ENCODE measurements around the gene CAMK4. TPM values are rescaled to one million over a fixed set of nuclear protein-coding genes. Genes with fewer than 3 reads are reported as not detected.
A peak's percentile ranks its signal among the peaks of the same experiment; 100 is the strongest.

CAMK4 gene
- total RNA-seq, 1 donor from 2014 or later = 34.5 TPM

DNA sequence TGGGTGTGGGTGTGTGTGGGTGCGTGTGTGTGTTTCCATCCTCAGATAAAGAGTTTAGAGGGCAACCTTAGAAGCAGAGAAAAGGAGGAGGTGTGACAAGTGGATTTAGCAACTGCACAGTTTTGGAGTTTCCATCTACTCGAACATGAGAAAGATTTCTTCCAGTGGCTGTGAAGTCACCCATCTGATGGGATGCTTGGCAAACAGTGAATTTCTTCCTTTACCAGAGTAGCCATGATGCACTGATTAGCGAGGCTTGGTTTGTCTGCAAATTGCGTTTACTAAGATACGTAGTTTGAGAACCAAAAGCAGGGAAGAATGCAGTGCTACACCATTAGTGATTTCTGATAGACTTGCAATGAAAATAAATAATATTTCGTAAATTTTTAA lies 288.9 kb downstream of the CAMK4 start:
- no peaks in the 10 kb centered on the region for H3K36me3 Mint-ChIP-seq (ENCODE audit: low read depth, unreplicated experiment)
- peaks cover 2% of the 10 kb centered on the region for H3K27me3 Mint-ChIP-seq (ENCODE audit: unreplicated experiment)
- peak overlapping the region; percentile 88 for H3K4me3 Mint-ChIP-seq (ENCODE audit: unreplicated experiment)
- H3K4me1 Mint-ChIP-seq (ENCODE audit: unreplicated experiment) = peaks cover 32% of the 10 kb centered on the region
- peak overlapping the region; percentile 85 for H3K27ac Mint-ChIP-seq (ENCODE audit: unreplicated experiment)
- no peaks in the 10 kb centered on the region for H3K9me3 Mint-ChIP-seq (ENCODE audit: unreplicated experiment)
- TF ChIP-seq, protein P1, sequence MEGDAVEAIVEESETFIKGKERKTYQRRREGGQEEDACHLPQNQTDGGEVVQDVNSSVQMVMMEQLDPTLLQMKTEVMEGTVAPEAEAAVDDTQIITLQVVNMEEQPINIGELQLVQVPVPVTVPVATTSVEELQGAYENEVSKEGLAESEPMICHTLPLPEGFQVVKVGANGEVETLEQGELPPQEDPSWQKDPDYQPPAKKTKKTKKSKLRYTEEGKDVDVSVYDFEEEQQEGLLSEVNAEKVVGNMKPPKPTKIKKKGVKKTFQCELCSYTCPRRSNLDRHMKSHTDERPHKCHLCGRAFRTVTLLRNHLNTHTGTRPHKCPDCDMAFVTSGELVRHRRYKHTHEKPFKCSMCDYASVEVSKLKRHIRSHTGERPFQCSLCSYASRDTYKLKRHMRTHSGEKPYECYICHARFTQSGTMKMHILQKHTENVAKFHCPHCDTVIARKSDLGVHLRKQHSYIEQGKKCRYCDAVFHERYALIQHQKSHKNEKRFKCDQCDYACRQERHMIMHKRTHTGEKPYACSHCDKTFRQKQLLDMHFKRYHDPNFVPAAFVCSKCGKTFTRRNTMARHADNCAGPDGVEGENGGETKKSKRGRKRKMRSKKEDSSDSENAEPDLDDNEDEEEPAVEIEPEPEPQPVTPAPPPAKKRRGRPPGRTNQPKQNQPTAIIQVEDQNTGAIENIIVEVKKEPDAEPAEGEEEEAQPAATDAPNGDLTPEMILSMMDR (IDR thresholded peaks at IDR 0.05; ENCODE audit: unreplicated experiment) = no peak
- DNase-seq (ENCODE audit: low spot score) = no peak

DNA sequence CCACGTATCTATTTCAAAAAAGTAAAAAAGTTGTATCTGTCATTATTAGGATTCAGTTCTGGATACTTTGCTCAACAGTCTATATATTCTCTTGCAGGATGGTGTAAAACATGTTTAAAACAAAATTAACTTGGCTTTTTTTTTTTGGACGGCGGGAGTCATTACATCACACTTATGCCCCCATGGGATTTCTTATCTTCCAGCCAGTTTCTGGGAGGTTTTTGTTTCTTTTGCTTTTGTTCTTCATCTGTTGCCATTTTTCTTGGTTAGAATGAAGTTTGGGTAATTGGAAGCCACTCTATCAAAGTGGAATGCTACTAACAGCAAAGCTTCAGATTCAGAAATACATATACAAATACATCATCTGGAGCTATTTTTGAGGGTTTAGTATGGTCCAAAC lies 289.9 kb downstream of the CAMK4 start:
- DNase-seq (ENCODE audit: low spot score) = no peak
- TF ChIP-seq, protein P1 (IDR thresholded peaks at IDR 0.05; ENCODE audit: unreplicated experiment) = no peak
- H3K36me3 Mint-ChIP-seq (ENCODE audit: low read depth, unreplicated experiment) = no peaks in the 10 kb centered on the region
- no peak overlapping the region for H3K27ac Mint-ChIP-seq (ENCODE audit: unreplicated experiment)
- H3K27me3 Mint-ChIP-seq (ENCODE audit: unreplicated experiment) = peaks cover 2% of the 10 kb centered on the region
- no peak overlapping the region for H3K4me3 Mint-ChIP-seq (ENCODE audit: unreplicated experiment)
- peaks cover 29% of the 10 kb centered on the region for H3K4me1 Mint-ChIP-seq (ENCODE audit: unreplicated experiment)
- no peaks in the 10 kb centered on the region for H3K9me3 Mint-ChIP-seq (ENCODE audit: unreplicated experiment)

DNA sequence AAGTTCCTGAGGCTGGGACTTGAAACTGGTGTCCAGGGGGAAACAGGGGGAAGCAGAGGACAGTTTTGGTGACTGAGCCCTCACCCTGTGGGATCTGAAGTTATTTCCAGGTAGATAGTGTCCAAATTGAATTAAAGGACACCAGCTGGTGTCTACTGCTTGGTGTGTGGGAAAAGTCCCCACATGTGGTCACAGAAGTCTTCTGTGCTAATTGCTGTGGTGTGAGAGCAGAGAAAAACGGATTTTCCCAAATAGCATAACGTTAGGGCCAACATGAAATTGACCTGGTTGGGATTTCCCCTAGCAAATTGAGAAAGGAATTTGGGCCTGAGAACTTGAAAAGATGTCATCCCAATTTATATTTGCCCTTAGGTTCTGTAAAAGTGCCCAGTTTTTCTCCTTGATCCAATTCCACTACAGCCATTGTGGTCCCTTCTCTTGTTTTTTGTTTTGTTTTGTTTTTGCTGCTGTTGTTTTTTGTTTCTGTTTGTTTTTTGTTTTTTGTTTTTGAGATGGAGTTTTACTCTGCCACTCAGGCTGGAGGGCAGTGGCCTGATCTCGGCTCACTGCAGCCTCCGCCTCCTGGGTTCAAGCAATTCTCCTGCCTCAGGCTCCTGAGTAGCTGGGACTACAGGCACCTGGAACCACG lies 293.8 kb downstream of the CAMK4 start:
- H3K4me3 Mint-ChIP-seq (ENCODE audit: unreplicated experiment) = no peak overlapping the region
- no peaks in the 10 kb centered on the region for H3K36me3 Mint-ChIP-seq (ENCODE audit: low read depth, unreplicated experiment)
- DNase-seq (ENCODE audit: low spot score) = no peak
- no peaks in the 10 kb centered on the region for H3K9me3 Mint-ChIP-seq (ENCODE audit: unreplicated experiment)
- peaks cover 1% of the 10 kb centered on the region for H3K27me3 Mint-ChIP-seq (ENCODE audit: unreplicated experiment)
- no peak overlapping the region for H3K27ac Mint-ChIP-seq (ENCODE audit: unreplicated experiment)
- TF ChIP-seq, protein P1 (IDR thresholded peaks at IDR 0.05; ENCODE audit: unreplicated experiment) = no peak
- peaks cover 10% of the 10 kb centered on the region for H3K4me1 Mint-ChIP-seq (ENCODE audit: unreplicated experiment)

DNA sequence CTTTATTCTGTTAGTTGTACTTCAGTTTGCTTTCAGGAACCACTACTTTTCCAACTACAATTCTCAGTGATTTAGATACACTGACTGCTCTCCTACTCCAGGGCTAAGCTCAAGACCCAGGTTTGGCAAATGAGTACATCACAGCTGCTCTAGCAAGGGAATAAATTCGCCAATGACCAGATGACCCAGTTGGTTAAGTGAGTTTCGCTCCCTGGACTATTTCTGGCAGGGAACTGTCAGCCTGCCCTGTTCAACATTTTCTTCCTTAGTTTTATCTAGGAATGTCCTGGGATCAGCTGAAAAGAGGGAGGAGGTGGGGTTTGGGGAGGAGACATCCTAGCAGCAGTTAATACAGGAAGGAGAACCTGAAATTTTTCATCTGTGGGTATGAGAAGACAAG lies 294.6 kb downstream of the CAMK4 start:
- H3K4me3 Mint-ChIP-seq (ENCODE audit: unreplicated experiment) = no peak overlapping the region
- no peaks in the 10 kb centered on the region for H3K36me3 Mint-ChIP-seq (ENCODE audit: low read depth, unreplicated experiment)
- H3K9me3 Mint-ChIP-seq (ENCODE audit: unreplicated experiment) = no peaks in the 10 kb centered on the region
- no peak overlapping the region for H3K27ac Mint-ChIP-seq (ENCODE audit: unreplicated experiment)
- TF ChIP-seq, protein P1 (IDR thresholded peaks at IDR 0.05; ENCODE audit: unreplicated experiment) = no peak
- peaks cover 5% of the 10 kb centered on the region for H3K4me1 Mint-ChIP-seq (ENCODE audit: unreplicated experiment)
- DNase-seq (ENCODE audit: low spot score) = no peak
- H3K27me3 Mint-ChIP-seq (ENCODE audit: unreplicated experiment) = no peaks in the 10 kb centered on the region

DNA sequence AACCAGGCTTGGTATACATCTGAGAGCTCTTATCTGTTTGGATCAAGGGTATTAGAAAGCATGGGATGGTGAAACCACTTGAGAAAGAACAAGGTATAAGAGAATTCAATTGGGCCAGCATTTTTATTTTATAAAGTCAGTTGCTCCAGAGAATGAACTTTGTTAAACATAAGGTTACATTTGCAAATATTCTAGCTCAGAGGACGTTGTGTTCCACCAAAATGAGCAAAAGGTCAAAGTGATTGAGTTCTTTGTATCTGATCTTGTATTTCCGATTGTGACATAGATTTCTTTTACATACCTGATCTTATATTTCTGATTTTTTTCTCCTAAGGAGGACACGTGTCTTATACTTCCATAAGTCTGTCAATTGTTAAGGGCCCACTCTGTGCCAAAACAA lies 296.7 kb downstream of the CAMK4 start:
- Mint-ChIP-seq H3K27ac (ENCODE audit: unreplicated experiment) (no peak overlapping the region), H3K9me3 (ENCODE audit: unreplicated experiment) (no peaks in the 10 kb centered on the region)

More for the DNA sequence above, 296.7 kb downstream of the CAMK4 start:
- H3K27me3 Mint-ChIP-seq (ENCODE audit: unreplicated experiment) = no peaks in the 10 kb centered on the region
- TF ChIP-seq, protein P1 (IDR thresholded peaks at IDR 0.05; ENCODE audit: unreplicated experiment) = no peak
- no peak overlapping the region for H3K4me3 Mint-ChIP-seq (ENCODE audit: unreplicated experiment)
- no peaks in the 10 kb centered on the region for H3K36me3 Mint-ChIP-seq (ENCODE audit: low read depth, unreplicated experiment)
- H3K4me1 Mint-ChIP-seq (ENCODE audit: unreplicated experiment) = no peaks in the 10 kb centered on the region
- DNase-seq (ENCODE audit: low spot score) = no peak
